SW 1271 (cell line): ENCODE data around the gene ORC1.

ENCODE experiments used
- DNase-seq, 2 experiments: peaks; one replicate each; lab custom pipeline; 2025; lab: John Stamatoyannopoulos, UW

The ORC1 gene

GRCh38 chr1:52404116-52404974, at the start of gene ORC1, which contains the start of gene PRPF38A:
TSS of gene ORC1 (minus strand) at chr1:52404423. CDS start at chr1:52402223, 2,200 bp downstream.
TSS of gene PRPF38A (plus strand) at chr1:52404602. CDS start at chr1:52404750, 148 bp downstream.
- DNase-seq = peak; percentile 77 to 93

- DNase-seq = no peak
These were observed 40.2 kb upstream of the ORC1 start for GRCh38 chr1:52444463-52444862.

GRCh38 chr1:52439976-52440375, 35.8 kb upstream of the ORC1 start:
- no peak for DNase-seq

GRCh38 chr1:52436817-52437216, 32.6 kb upstream of the ORC1 start:
- no peak for DNase-seq

GRCh38 chr1:52435650-52436049, 31.4 kb upstream of the ORC1 start:
- no peak for DNase-seq

GRCh38 chr1:52435211-52435610, 31.0 kb upstream of the ORC1 start:
- no peak for DNase-seq

GRCh38 chr1:52432807-52433206, 28.6 kb upstream of the ORC1 start:
- no peak for DNase-seq

- DNase-seq = no peak
These were observed 22.9 kb upstream of the ORC1 start for GRCh38 chr1:52427152-52427551.

GRCh38 chr1:52426371-52426770, 22.1 kb upstream of the ORC1 start:
- DNase-seq = no peak

- DNase-seq = no peak
These were observed 20.6 kb upstream of the ORC1 start for GRCh38 chr1:52424813-52425212.

GRCh38 chr1:52424231-52424636, 20.0 kb upstream of the ORC1 start:
- no peak for DNase-seq

- no peak for DNase-seq
These were observed 19.5 kb upstream of the ORC1 start for GRCh38 chr1:52423771-52424170.

GRCh38 chr1:52423055-52423454, 18.8 kb upstream of the ORC1 start:
- DNase-seq = no peak

- no peak for DNase-seq
These were observed 16.5 kb upstream of the ORC1 start for GRCh38 chr1:52420713-52421112.

GRCh38 chr1:52416811-52417210, 12.6 kb upstream of the ORC1 start:
- DNase-seq = no peak

GRCh38 chr1:52414942-52415341, 10.7 kb upstream of the ORC1 start:
- DNase-seq = no peak

- no peak for DNase-seq
These were observed 9.3 kb upstream of the ORC1 start for GRCh38 chr1:52413410-52413989.

- DNase-seq = no peak
These were observed 734 bp upstream of the ORC1 start for GRCh38 chr1:52404975-52405338.

- DNase-seq = peak in 1 of 2 experiments; percentile 53
These were observed 582 bp downstream of the ORC1 start for GRCh38 chr1:52403566-52404115.

GRCh38 chr1:52402860-52403240, 1.4 kb downstream of the ORC1 start:
- DNase-seq = no peak

GRCh38 chr1:52400131-52400530, 4.1 kb downstream of the ORC1 start:
- DNase-seq = no peak

- no peak for DNase-seq
These were observed 4.6 kb downstream of the ORC1 start for GRCh38 chr1:52399629-52400028.

- no peak for DNase-seq
These were observed 11.0 kb downstream of the ORC1 start for GRCh38 chr1:52393174-52393573.
